DLD1 (cell line): Measurements from ENCODE around the gene TAB3.

Experiments
- in situ Hi-C: cut with HindIII; loops from 2 replicates; pipeline ENCODE4 v1.10.0; 2017; ENCODE audit warnings: low sequenced_read_pairs

TAB3 gene

GRCh38 chrX:30885136-30885535 lies 3.9 kb downstream of the TAB3 start:
- in situ Hi-C loops, result no loop called here

- in situ Hi-C loops, result no loop called here
Observed at GRCh38 chrX:30883138-30883537, 5.9 kb downstream of the TAB3 start.

GRCh38 chrX:30881797-30882196 lies 7.3 kb downstream of the TAB3 start:
- in situ Hi-C loops, result no loop called here

GRCh38 chrX:30881390-30881789 lies 7.7 kb downstream of the TAB3 start:
- in situ Hi-C loops, result no loop called here

GRCh38 chrX:30880058-30880457 lies 9.0 kb downstream of the TAB3 start:
- in situ Hi-C loops, result no loop called here

GRCh38 chrX:30876367-30876766 lies 12.7 kb downstream of the TAB3 start:
- in situ Hi-C loops, result no loop called here

- in situ Hi-C loops, result no loop called here
Observed at GRCh38 chrX:30875957-30876356, 13.1 kb downstream of the TAB3 start.

- in situ Hi-C loops, result no loop called here
Observed at GRCh38 chrX:30874851-30875250, 14.2 kb downstream of the TAB3 start.

GRCh38 chrX:30870572-30870971 lies 18.5 kb downstream of the TAB3 start:
- in situ Hi-C loops, result no loop called here

- in situ Hi-C loops, result no loop called here
Observed at GRCh38 chrX:30865612-30866011, 23.4 kb downstream of the TAB3 start.

GRCh38 chrX:30865015-30865414 lies 24.0 kb downstream of the TAB3 start:
- in situ Hi-C loops, result no loop called here

GRCh38 chrX:30864383-30864785 lies 24.7 kb downstream of the TAB3 start:
- in situ Hi-C loops, result no loop called here

- in situ Hi-C loops, result no loop called here
Observed at GRCh38 chrX:30863974-30864373, 25.1 kb downstream of the TAB3 start.

- in situ Hi-C loops, result no loop called here
Observed at GRCh38 chrX:30858098-30858497, 31.0 kb downstream of the TAB3 start.

- in situ Hi-C loops, result no loop called here
Observed at GRCh38 chrX:30851449-30851848, 37.6 kb downstream of the TAB3 start.

GRCh38 chrX:30835373-30835772 lies 53.7 kb downstream of the TAB3 start:
- in situ Hi-C loops, result no loop called here

GRCh38 chrX:30833896-30834295 lies 55.2 kb downstream of the TAB3 start:
- in situ Hi-C loops, result no loop called here

- in situ Hi-C loops, result no loop called here
Observed at GRCh38 chrX:30831082-30831481, 58.0 kb downstream of the TAB3 start.

GRCh38 chrX:30830326-30830943 lies 58.6 kb downstream of the TAB3 start:
- in situ Hi-C loops, result no loop called here

GRCh38 chrX:30824275-30824674 lies 64.8 kb downstream of the TAB3 start:
- in situ Hi-C loops, result no loop called here

GRCh38 chrX:30822764-30823163 lies 66.3 kb downstream of the TAB3 start:
- in situ Hi-C loops, result no loop called here

GRCh38 chrX:30822068-30822681 lies 66.9 kb downstream of the TAB3 start:
- in situ Hi-C loops, result no loop called here

- in situ Hi-C loops, result no loop called here
Observed at GRCh38 chrX:30821116-30821515, 67.9 kb downstream of the TAB3 start.
